DND-41 (cell line): ENCODE measurements around the gene SERTAD1.

Experiments
- ATAC-seq: fragments of 200-7000 bp; cut with Tn5 transposase; 3 replicates; pipeline ENCODE4 v1.9.1; 2021; ENCODE audit warnings: low read depth; ENCODE audit not compliant: insufficient read depth
- DNase-seq: peaks from one replicate; pipeline ENCODE4 v3.0.0-alpha.2; 2020
- H2AFZ ChIP-seq: 2 replicates; pipeline ENCODE4 v1.6.0; 2012; ENCODE audit warnings: low read depth, low read length
- H3K27ac ChIP-seq: 2 replicates; pipeline ENCODE4 v1.5.1; 2012; ENCODE audit warnings: low read length, inconsistent platforms
- H3K27me3 ChIP-seq: fragments of 200-600 bp; sonication (generic); 2 replicates; pipeline ENCODE4 v1.6.0; 2012; ENCODE audit warnings: low read length, mild to moderate bottlenecking, inconsistent platforms; ENCODE audit not compliant: insufficient read depth, poor library complexity
- H3K36me3 ChIP-seq: 2 replicates; pipeline ENCODE4 v1.5.1; 2012; ENCODE audit warnings: low read length, inconsistent platforms; ENCODE audit not compliant: insufficient read depth
- H3K4me1 ChIP-seq: 2 replicates; pipeline ENCODE4 v1.5.1; 2012; ENCODE audit warnings: mild to moderate bottlenecking, low read length; ENCODE audit not compliant: insufficient read depth
- H3K4me2 ChIP-seq: 2 replicates; pipeline ENCODE4 v1.6.0; 2012; ENCODE audit warnings: mild to moderate bottlenecking, moderate library complexity, low read length, inconsistent platforms; ENCODE audit not compliant: insufficient read depth
- H3K4me3 ChIP-seq, 2 experiments: fragments of 200-600 bp in 1 of 2; shearing (Covaris generic) in 1 of 2; 2 replicates each; pipeline ENCODE4 v1.5.1; 2012 to 2016; ENCODE audit warnings: inconsistent platforms in 2 of 2, low read length in 2 of 2, mild to moderate bottlenecking in 2 of 2, low read depth in 1 of 2, moderate library complexity in 1 of 2
- H3K79me2 ChIP-seq: 2 replicates; pipeline ENCODE4 v1.6.0; 2012; ENCODE audit warnings: low read length, inconsistent platforms; ENCODE audit not compliant: insufficient read depth
- H3K9ac ChIP-seq: 2 replicates; pipeline ENCODE4 v1.6.0; 2012; ENCODE audit warnings: low read depth, mild to moderate bottlenecking, inconsistent platforms, low read length, moderate library complexity
- H3K9me3 ChIP-seq: 2 replicates; pipeline ENCODE4 v1.5.1; 2012; ENCODE audit warnings: low read length, moderate library complexity, mild to moderate bottlenecking, inconsistent platforms; ENCODE audit not compliant: insufficient read depth, severe bottlenecking
- H4K20me1 ChIP-seq: 2 replicates; pipeline ENCODE4 v1.6.0; 2012; ENCODE audit warnings: low read length; ENCODE audit not compliant: insufficient read depth
- CTCF ChIP-seq: IDR thresholded peaks from 2 replicates; pipeline ENCODE4 v1.5.1; 2012; ENCODE audit warnings: borderline replicate concordance, low read length, moderate library complexity, mild to moderate bottlenecking; ENCODE audit not compliant: poor library complexity, severe bottlenecking; ENCODE audit errors: extremely low read depth
- EZH2 ChIP-seq: IDR thresholded peaks from 3 replicates; pipeline ENCODE4 v1.6.1; 2012; ENCODE audit warnings: borderline replicate concordance, low read depth, mild to moderate bottlenecking, moderate library complexity, low read length, inconsistent platforms; ENCODE audit not compliant: severe bottlenecking

Gene SERTAD1

GRCh38 chr19:40390084-40390742 is 35.6 kb downstream of the SERTAD1 start, which contains the start of gene HIPK4:
Gene HIPK4 (minus strand): TSS chr19:40390181. CDS start chr19:40389902, 279 bp downstream.
- Histone ChIP-seq H3K79me2 (no peaks in the 10 kb centered on the region), H4K20me1 (no peaks in the 10 kb centered on the region), H3K27ac (no peak within 1 kb of the TSS), H2AFZ (no peak within 1 kb of the TSS), H3K27me3 (no peaks in the 10 kb centered on the region), H3K9ac (no peak within 1 kb of the TSS), H3K4me1 (no peaks in the 10 kb centered on the region), H3K4me2 (no peak within 1 kb of the TSS), H3K9me3 (no peaks in the 10 kb centered on the region), H3K36me3 (no peaks in the 10 kb centered on the region), H3K4me3 (no peak within 1 kb of the TSS)
- TF ChIP-seq EZH2 (no peak), CTCF (no peak)
- ATAC-seq (no peak), DNase-seq (no peak)

DNA sequence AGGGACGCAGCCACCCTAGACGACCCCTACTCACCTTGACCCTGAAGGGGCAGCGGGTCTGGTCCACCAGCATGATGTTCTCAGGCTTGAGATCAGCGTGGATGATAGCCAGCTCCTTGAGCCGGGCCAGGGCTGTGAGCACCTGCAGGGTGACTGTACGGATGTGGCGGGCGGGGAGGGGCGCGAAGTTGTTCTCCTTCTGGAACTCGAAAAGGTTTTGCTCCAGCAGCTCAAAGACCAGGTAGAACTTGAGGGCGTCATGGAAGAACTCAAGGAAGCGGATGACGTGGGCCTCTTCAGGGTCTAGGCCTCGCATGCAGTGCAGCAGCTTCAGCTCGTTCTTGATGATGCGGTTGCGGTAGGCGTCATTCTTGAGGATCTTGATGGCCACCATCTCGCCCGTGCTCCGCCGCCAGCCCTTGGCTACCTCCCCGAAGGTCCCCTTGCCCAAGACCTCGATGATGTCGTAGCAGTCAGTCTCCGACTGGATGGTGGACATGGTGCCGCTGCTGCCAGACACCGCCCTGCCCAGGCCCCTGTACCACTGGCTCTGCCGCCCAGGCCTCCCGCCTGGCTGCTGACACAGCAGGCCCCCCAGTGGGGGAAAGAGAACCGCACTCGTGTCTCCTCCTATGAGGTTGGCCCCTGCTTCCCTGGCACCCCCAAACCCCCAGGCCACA is 36.2 kb downstream of the SERTAD1 start:
- H4K20me1 ChIP-seq, result no peaks in the 10 kb centered on the region
- H3K4me2 ChIP-seq, result no peak overlapping the region
- DNase-seq (no peak), ATAC-seq (no peak)
- H3K4me3 ChIP-seq, result no peak overlapping the region
- no peaks in the 10 kb centered on the region for H3K79me2 ChIP-seq
- no peaks in the 10 kb centered on the region for H3K27me3 ChIP-seq
- TF ChIP-seq CTCF (no peak), EZH2 (no peak)
- no peaks in the 10 kb centered on the region for H3K36me3 ChIP-seq
- no peak overlapping the region for H2AFZ ChIP-seq
- H3K9ac ChIP-seq, result no peak overlapping the region
- H3K9me3 ChIP-seq, result no peaks in the 10 kb centered on the region
- no peak overlapping the region for H3K27ac ChIP-seq
- no peaks in the 10 kb centered on the region for H3K4me1 ChIP-seq

DNA sequence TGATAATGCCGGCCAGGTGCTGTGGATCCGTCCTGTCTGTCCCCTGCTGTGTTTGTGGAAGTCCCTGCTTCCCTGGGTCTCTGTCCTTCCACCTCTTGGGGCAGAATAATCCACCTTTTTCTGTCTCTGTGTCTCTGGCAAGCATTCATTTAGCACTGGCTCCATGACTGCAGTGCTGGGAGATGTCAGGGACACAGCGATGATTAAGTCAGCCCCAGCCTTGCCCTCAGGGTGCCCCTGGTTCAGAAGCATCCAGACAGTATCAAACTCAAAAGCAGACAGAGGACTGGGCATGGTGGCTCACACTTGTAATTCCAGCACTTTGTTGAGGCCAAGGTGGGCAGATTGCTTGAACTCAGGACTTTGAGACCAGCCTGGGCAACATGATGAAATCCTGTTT is 37.3 kb downstream of the SERTAD1 start:
- ATAC-seq (no peak), DNase-seq (no peak)
- Histone ChIP-seq H3K4me2 (no peak overlapping the region), H3K79me2 (no peaks in the 10 kb centered on the region), H3K4me1 (no peaks in the 10 kb centered on the region), H3K9me3 (no peaks in the 10 kb centered on the region), H2AFZ (no peak overlapping the region), H3K27ac (no peak overlapping the region), H3K36me3 (no peaks in the 10 kb centered on the region), H3K27me3 (no peaks in the 10 kb centered on the region), H3K4me3 (no peak overlapping the region), H4K20me1 (no peaks in the 10 kb centered on the region), H3K9ac (no peak overlapping the region)
- no peak for TF ChIP-seq EZH2
- TF ChIP-seq CTCF, result no peak
